Ishikawa (cell line): Measurements from ENCODE around the gene BRAP.

ENCODE experiments used
- CREB1 ChIP-seq: IDR thresholded peaks from 2 replicates; pipeline ENCODE4 v1.6.1; 2012; ENCODE audit warnings: low read depth
- MAX ChIP-seq: IDR thresholded peaks from 2 replicates; pipeline ENCODE4 v1.6.1; 2012
- REST ChIP-seq: IDR thresholded peaks from 2 replicates; pipeline ENCODE4 v1.6.1; 2012; ENCODE audit warnings: low read depth, mild to moderate bottlenecking

GRCh38 chr12:111706145-111706544 is 20.4 kb upstream of the BRAP start:
- TF ChIP-seq REST: no peak
- TF ChIP-seq CREB1: no peak
- TF ChIP-seq MAX: no peak
